Loucy (cell line): ENCODE data around the gene EIPR1.

Experiments used
- H2AFZ ChIP-seq: fragments of 200-600 bp; sonication (generic); 2 replicates; pipeline ENCODE4 v1.6.0; 2016; ENCODE audit warnings: antibody characterized with exemption, mild to moderate bottlenecking, low read length, moderate library complexity
- H3F3A ChIP-seq: fragments of 200-600 bp; 2 replicates; pipeline ENCODE4 v1.6.0; 2016; ENCODE audit warnings: antibody characterized with exemption, low read depth, mild to moderate bottlenecking
- H3K27me3 ChIP-seq: fragments of 200-600 bp; sonication (generic); 2 replicates; pipeline ENCODE4 v1.6.1; 2014; ENCODE audit warnings: low read length, mild to moderate bottlenecking; ENCODE audit not compliant: insufficient read depth, poor library complexity, severe bottlenecking
- H3K36me3 ChIP-seq: fragments of 200-600 bp; sonication (generic); 2 replicates; pipeline ENCODE4 v1.6.1; 2016; ENCODE audit warnings: low read length; ENCODE audit not compliant: insufficient read depth
- H3K4me1 ChIP-seq: fragments of 200-600 bp; sonication (generic); 2 replicates; pipeline ENCODE4 v1.5.1; 2014; ENCODE audit warnings: low read length, mild to moderate bottlenecking; ENCODE audit not compliant: insufficient read depth, poor library complexity, severe bottlenecking
- H3K4me2 ChIP-seq: fragments of 200-600 bp; sonication (generic); 2 replicates; pipeline ENCODE4 v1.6.0; 2014; ENCODE audit warnings: antibody characterized with exemption, low read length, low read depth, mild to moderate bottlenecking; ENCODE audit not compliant: poor library complexity, severe bottlenecking
- H3K4me3 ChIP-seq: fragments of 200-600 bp; sonication (generic); 2 replicates; pipeline ENCODE4 v1.5.1; 2014; ENCODE audit warnings: low read length, mild to moderate bottlenecking, mixed read lengths; ENCODE audit not compliant: poor library complexity, severe bottlenecking
- H3K79me2 ChIP-seq: fragments of 200-600 bp; sonication (generic); 2 replicates; pipeline ENCODE4 v1.6.1; 2014; ENCODE audit warnings: low read length; ENCODE audit not compliant: insufficient read depth
- H3K9ac ChIP-seq: fragments of 200-600 bp; sonication (generic); 2 replicates; pipeline ENCODE4 v1.6.0; 2014; ENCODE audit warnings: mild to moderate bottlenecking, low read depth, low read length, moderate library complexity; ENCODE audit not compliant: poor library complexity, severe bottlenecking
- H3K9me2 ChIP-seq: fragments of 200-600 bp; sonication (generic); replicated peaks from 2 replicates; pipeline ENCODE4 v1.6.1; 2016; ENCODE audit warnings: low read depth, low read length, mixed read lengths
- H3K9me3 ChIP-seq: fragments of 200-600 bp; sonication (generic); 2 replicates; pipeline ENCODE4 v1.6.1; 2014; ENCODE audit warnings: mild to moderate bottlenecking, antibody characterized with exemption, low read length, low read depth; ENCODE audit not compliant: insufficient read depth
- H4K20me1 ChIP-seq: fragments of 200-600 bp; sonication (generic); 2 replicates; pipeline ENCODE4 v1.6.0; 2014; ENCODE audit warnings: antibody characterized with exemption, low read length, mild to moderate bottlenecking; ENCODE audit not compliant: insufficient read depth, poor library complexity, severe bottlenecking
- EZH2phosphoT487 ChIP-seq: fragments of 200-600 bp; IDR thresholded peaks from 2 replicates; pipeline ENCODE4 v1.6.1; 2018; ENCODE audit warnings: antibody characterized with exemption, mild to moderate bottlenecking, moderate library complexity, borderline replicate concordance
- TF ChIP-seq, protein P1 (sequence below): fragments of 200-600 bp; sonication (generic); conservative IDR thresholded peaks from 2 replicates; pipeline ENCODE4 v1.5.1; 2014; ENCODE audit warnings: mild to moderate bottlenecking, antibody characterized with exemption, low read length

EIPR1 gene

DNA sequence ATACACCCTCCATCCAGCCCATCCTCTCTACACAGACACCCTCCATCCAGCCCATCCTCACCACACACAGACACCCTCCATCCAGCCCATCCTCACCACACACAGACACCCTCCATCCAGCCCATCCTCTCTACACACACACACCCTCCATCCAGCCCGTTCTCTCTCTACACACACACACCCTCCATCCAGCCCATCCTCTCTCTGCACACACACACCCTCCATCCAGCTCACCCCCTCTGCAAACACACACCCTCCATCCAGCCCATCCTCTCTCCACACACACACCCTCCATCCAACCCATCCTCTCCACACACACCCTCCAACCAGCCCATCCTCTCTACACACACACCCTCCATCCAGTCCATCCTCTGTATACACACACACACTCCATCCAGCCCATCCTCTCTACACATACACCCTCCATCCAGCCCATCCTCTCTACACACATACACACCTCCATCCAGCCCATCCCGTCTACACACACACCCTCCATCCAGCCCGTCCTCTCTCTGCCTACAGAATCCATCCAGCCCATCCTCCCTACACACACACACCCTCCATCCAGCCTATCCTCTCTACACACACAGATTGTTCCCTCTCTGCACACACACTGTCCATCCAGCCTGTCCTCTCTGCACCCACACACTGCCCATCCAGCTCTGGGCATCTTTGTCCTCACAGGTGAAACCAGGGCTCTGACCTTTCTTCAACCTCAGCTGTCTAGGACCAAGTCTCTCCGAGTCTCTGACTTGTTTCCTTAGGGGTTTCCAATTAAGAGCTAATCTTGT lies 81.2 kb downstream of the EIPR1 start:
- H3K27me3 ChIP-seq: no peaks in the 10 kb centered on the region
- no peak for TF ChIP-seq EZH2phosphoT487
- TF ChIP-seq, protein P1, sequence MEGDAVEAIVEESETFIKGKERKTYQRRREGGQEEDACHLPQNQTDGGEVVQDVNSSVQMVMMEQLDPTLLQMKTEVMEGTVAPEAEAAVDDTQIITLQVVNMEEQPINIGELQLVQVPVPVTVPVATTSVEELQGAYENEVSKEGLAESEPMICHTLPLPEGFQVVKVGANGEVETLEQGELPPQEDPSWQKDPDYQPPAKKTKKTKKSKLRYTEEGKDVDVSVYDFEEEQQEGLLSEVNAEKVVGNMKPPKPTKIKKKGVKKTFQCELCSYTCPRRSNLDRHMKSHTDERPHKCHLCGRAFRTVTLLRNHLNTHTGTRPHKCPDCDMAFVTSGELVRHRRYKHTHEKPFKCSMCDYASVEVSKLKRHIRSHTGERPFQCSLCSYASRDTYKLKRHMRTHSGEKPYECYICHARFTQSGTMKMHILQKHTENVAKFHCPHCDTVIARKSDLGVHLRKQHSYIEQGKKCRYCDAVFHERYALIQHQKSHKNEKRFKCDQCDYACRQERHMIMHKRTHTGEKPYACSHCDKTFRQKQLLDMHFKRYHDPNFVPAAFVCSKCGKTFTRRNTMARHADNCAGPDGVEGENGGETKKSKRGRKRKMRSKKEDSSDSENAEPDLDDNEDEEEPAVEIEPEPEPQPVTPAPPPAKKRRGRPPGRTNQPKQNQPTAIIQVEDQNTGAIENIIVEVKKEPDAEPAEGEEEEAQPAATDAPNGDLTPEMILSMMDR: no peak
- no peak overlapping the region for H3K9ac ChIP-seq
- H3K4me2 ChIP-seq: no peak overlapping the region
- no peaks in the 10 kb centered on the region for H3K79me2 ChIP-seq
- H3K4me1 ChIP-seq: no peaks in the 10 kb centered on the region
- H3K4me3 ChIP-seq: no peak overlapping the region
- no peaks in the 10 kb centered on the region for H3F3A ChIP-seq
- H3K9me3 ChIP-seq: no peaks in the 10 kb centered on the region
- peaks cover 3% of the 10 kb centered on the region for H4K20me1 ChIP-seq
- peaks cover 9% of the 10 kb centered on the region; the same call in 1 of the 2 replicates for H3K36me3 ChIP-seq
- H3K9me2 ChIP-seq: no peaks in the 10 kb centered on the region
- H2AFZ ChIP-seq: no peak overlapping the region

DNA sequence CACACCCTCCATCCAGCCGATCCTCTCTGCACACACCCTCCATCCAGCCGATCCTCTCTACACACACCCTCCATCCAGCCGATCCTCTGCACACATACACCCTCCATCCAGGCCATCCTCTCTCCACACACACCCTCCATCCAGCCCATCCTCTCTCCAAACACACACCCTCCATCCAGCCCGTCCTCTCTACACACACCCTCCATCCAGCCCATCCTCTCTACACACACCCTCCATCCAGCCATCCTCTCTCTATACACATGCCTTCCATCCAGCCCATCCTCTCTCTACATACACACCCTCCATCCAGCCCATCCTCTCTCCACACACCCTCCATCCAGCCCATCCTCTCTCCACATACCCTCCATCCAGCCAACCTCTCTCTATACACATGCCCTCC lies 83.1 kb downstream of the EIPR1 start:
- H3K27me3 ChIP-seq: no peaks in the 10 kb centered on the region
- H3K9me3 ChIP-seq: no peaks in the 10 kb centered on the region
- H3K36me3 ChIP-seq: peaks cover 8% of the 10 kb centered on the region; the same call in 1 of the 2 replicates
- H3K4me3 ChIP-seq: no peak overlapping the region
- H4K20me1 ChIP-seq: peaks cover 3% of the 10 kb centered on the region
- no peaks in the 10 kb centered on the region for H3F3A ChIP-seq
- H3K9ac ChIP-seq: no peak overlapping the region
- H2AFZ ChIP-seq: no peak overlapping the region
- TF ChIP-seq, protein P1: no peak
- TF ChIP-seq EZH2phosphoT487: no peak
- H3K79me2 ChIP-seq: peaks cover under 1% of the 10 kb centered on the region; the same call in 1 of the 2 replicates
- no peaks in the 10 kb centered on the region for H3K9me2 ChIP-seq
- H3K4me1 ChIP-seq: no peaks in the 10 kb centered on the region
- no peak overlapping the region for H3K4me2 ChIP-seq

DNA sequence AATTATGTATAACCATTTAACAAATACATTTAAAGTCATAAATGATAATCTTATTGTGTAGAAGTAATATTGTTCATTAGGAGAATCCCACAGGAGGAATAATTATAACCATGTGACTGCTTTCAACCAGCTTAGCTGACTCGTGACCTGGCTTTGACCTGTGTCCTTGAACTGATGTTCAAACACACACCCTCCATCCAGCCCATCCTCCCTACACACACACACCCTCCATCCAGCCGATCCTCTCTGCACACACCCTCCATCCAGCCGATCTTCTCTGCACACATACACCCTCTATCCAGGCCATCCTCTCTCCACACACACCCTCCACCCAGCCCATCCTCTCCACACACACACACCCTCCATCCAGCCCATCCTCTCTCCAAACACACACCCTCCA lies 83.5 kb downstream of the EIPR1 start:
- H3K27me3 ChIP-seq: no peaks in the 10 kb centered on the region
- H3K79me2 ChIP-seq: peaks cover 5% of the 10 kb centered on the region; the same call in 1 of the 2 replicates
- no peaks in the 10 kb centered on the region for H3K9me3 ChIP-seq
- H3K4me3 ChIP-seq: no peak overlapping the region
- H2AFZ ChIP-seq: no peak overlapping the region
- peaks cover 3% of the 10 kb centered on the region for H4K20me1 ChIP-seq
- H3K36me3 ChIP-seq: peaks cover 8% of the 10 kb centered on the region; the same call in 1 of the 2 replicates
- H3F3A ChIP-seq: no peaks in the 10 kb centered on the region
- TF ChIP-seq, protein P1: no peak
- TF ChIP-seq EZH2phosphoT487: no peak
- H3K9ac ChIP-seq: no peak overlapping the region
- no peaks in the 10 kb centered on the region for H3K4me1 ChIP-seq
- no peak overlapping the region for H3K4me2 ChIP-seq
- no peaks in the 10 kb centered on the region for H3K9me2 ChIP-seq
